ENCODE results near the gene MARCHF3.

The MARCHF3 gene

GRCh38 chr5:126978258-126978657 is 52.1 kb downstream of the MARCHF3 start:
- H3K4me3 ChIP-seq = no peak overlapping the region
- DNase-seq (ENCODE audit: low read depth, low spot score) = no peak
- H3K27ac ChIP-seq = no peak overlapping the region
- H3K9me3 ChIP-seq (ENCODE audit: low read depth, low read length) = no peaks in the 10 kb centered on the region
- no peak overlapping the region for H3K9ac ChIP-seq (ENCODE audit: insufficient read length)
- no peaks in the 10 kb centered on the region for H3K36me3 ChIP-seq (ENCODE audit: insufficient read depth, low read length)
- TF ChIP-seq EZH2 (IDR thresholded peaks at IDR 0.05) (no peak), FOXP2 (optimal IDR thresholded peaks at IDR 0.05; ENCODE audit: control extremely low read depth, extremely low read length, insufficient read depth) (no peak), POLR2AphosphoS5 (IDR thresholded peaks at IDR 0.05; ENCODE audit: borderline replicate concordance, low read depth, low read length) (no peak)

DNA sequence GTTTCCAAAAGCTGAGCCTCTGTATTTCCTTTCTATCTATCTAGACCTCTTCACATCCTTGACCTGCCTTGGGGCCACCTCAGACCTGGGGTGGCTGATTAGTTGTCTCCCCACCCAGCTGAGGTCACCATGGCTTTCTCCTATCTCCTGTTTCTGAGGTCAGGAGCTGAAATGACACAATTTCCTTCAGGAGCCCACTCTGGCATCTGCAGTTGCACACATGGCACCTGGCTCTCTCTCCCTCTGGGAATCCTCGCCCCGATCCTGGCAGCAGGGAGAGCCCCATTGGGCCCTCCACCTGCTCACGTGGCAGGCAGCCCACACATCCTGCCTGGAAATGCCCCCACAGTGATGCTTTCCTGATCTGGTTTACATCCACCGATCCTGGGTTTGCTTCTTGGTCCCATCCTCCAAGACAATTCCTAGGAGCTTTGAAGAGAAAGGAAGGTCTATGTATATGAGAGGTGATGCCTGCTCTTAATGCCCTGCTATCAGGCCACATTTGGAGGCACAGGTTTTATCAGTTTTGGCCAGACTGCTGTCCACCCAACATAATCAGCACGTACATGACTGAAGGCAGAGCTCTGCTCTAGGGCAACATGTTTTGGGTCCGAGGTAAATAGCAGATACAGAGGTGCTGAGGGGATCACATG is 53.7 kb downstream of the MARCHF3 start:
- no peaks in the 10 kb centered on the region for H3K36me3 ChIP-seq (ENCODE audit: insufficient read depth, low read length)
- no peak overlapping the region for H3K4me3 ChIP-seq
- no peak overlapping the region for H3K9ac ChIP-seq (ENCODE audit: insufficient read length)
- no peak overlapping the region for H3K27ac ChIP-seq
- no peak for DNase-seq (ENCODE audit: low read depth, low spot score)
- TF ChIP-seq FOXP2 (optimal IDR thresholded peaks at IDR 0.05; ENCODE audit: control extremely low read depth, extremely low read length, insufficient read depth) (no peak), POLR2AphosphoS5 (IDR thresholded peaks at IDR 0.05; ENCODE audit: borderline replicate concordance, low read depth, low read length) (no peak), EZH2 (IDR thresholded peaks at IDR 0.05) (no peak)
- H3K9me3 ChIP-seq (ENCODE audit: low read depth, low read length) = no peaks in the 10 kb centered on the region

- Histone ChIP-seq H3K4me3 (no peak overlapping the region), H3K36me3 (ENCODE audit: insufficient read depth, low read length) (no peaks in the 10 kb centered on the region), H3K9ac (ENCODE audit: insufficient read length) (no peak overlapping the region), H3K27ac (no peak overlapping the region), H3K9me3 (ENCODE audit: low read depth, low read length) (no peaks in the 10 kb centered on the region)
- DNase-seq (ENCODE audit: low read depth, low spot score) = no peak
- no peak for TF ChIP-seq POLR2AphosphoS5 (IDR thresholded peaks at IDR 0.05; ENCODE audit: borderline replicate concordance, low read depth, low read length)
- TF ChIP-seq EZH2 (IDR thresholded peaks at IDR 0.05) = no peak
- TF ChIP-seq FOXP2 (optimal IDR thresholded peaks at IDR 0.05; ENCODE audit: control extremely low read depth, extremely low read length, insufficient read depth) = no peak
Measured at GRCh38 chr5:126975796-126976195, 54.6 kb downstream of the MARCHF3 start.

GRCh38 chr5:126973193-126973592 is 57.2 kb downstream of the MARCHF3 start:
- H3K27ac ChIP-seq = no peak overlapping the region
- H3K36me3 ChIP-seq (ENCODE audit: insufficient read depth, low read length) = no peaks in the 10 kb centered on the region
- no peak for DNase-seq (ENCODE audit: low read depth, low spot score)
- no peak overlapping the region for H3K4me3 ChIP-seq
- H3K9ac ChIP-seq (ENCODE audit: insufficient read length) = no peak overlapping the region
- no peak for TF ChIP-seq POLR2AphosphoS5 (IDR thresholded peaks at IDR 0.05; ENCODE audit: borderline replicate concordance, low read depth, low read length)
- no peak for TF ChIP-seq FOXP2 (optimal IDR thresholded peaks at IDR 0.05; ENCODE audit: control extremely low read depth, extremely low read length, insufficient read depth)
- TF ChIP-seq EZH2 (IDR thresholded peaks at IDR 0.05) = no peak
- H3K9me3 ChIP-seq (ENCODE audit: low read depth, low read length) = no peaks in the 10 kb centered on the region

- Histone ChIP-seq H3K9me3 (ENCODE audit: low read depth, low read length) (no peaks in the 10 kb centered on the region), H3K36me3 (ENCODE audit: insufficient read depth, low read length) (no peaks in the 10 kb centered on the region), H3K27ac (no peak overlapping the region), H3K9ac (ENCODE audit: insufficient read length) (no peak overlapping the region), H3K4me3 (no peak overlapping the region)
- DNase-seq (ENCODE audit: low read depth, low spot score) = no peak
- TF ChIP-seq EZH2 (IDR thresholded peaks at IDR 0.05) (no peak), POLR2AphosphoS5 (IDR thresholded peaks at IDR 0.05; ENCODE audit: borderline replicate concordance, low read depth, low read length) (no peak), FOXP2 (optimal IDR thresholded peaks at IDR 0.05; ENCODE audit: control extremely low read depth, extremely low read length, insufficient read depth) (no peak)
Measured at GRCh38 chr5:126972062-126972895, 58.1 kb downstream of the MARCHF3 start.

GRCh38 chr5:126971455-126972031 is 58.8 kb downstream of the MARCHF3 start:
- no peak overlapping the region for H3K9ac ChIP-seq (ENCODE audit: insufficient read length)
- no peaks in the 10 kb centered on the region for H3K36me3 ChIP-seq (ENCODE audit: insufficient read depth, low read length)
- no peak overlapping the region for H3K4me3 ChIP-seq
- H3K9me3 ChIP-seq (ENCODE audit: low read depth, low read length) = no peaks in the 10 kb centered on the region
- no peak for DNase-seq (ENCODE audit: low read depth, low spot score)
- no peak overlapping the region for H3K27ac ChIP-seq
- TF ChIP-seq EZH2 (IDR thresholded peaks at IDR 0.05) (no peak), FOXP2 (optimal IDR thresholded peaks at IDR 0.05; ENCODE audit: control extremely low read depth, extremely low read length, insufficient read depth) (no peak), POLR2AphosphoS5 (IDR thresholded peaks at IDR 0.05; ENCODE audit: borderline replicate concordance, low read depth, low read length) (no peak)

GRCh38 chr5:126970517-126971017 is 59.8 kb downstream of the MARCHF3 start:
- TF ChIP-seq EZH2 (IDR thresholded peaks at IDR 0.05) (no peak), FOXP2 (optimal IDR thresholded peaks at IDR 0.05; ENCODE audit: control extremely low read depth, extremely low read length, insufficient read depth) (no peak), POLR2AphosphoS5 (IDR thresholded peaks at IDR 0.05; ENCODE audit: borderline replicate concordance, low read depth, low read length) (no peak)
- no peak overlapping the region for H3K27ac ChIP-seq
- DNase-seq (ENCODE audit: low read depth, low spot score) = no peak
- no peaks in the 10 kb centered on the region for H3K9me3 ChIP-seq (ENCODE audit: low read depth, low read length)
- H3K9ac ChIP-seq (ENCODE audit: insufficient read length) = no peak overlapping the region
- no peaks in the 10 kb centered on the region for H3K36me3 ChIP-seq (ENCODE audit: insufficient read depth, low read length)
- H3K4me3 ChIP-seq = no peak overlapping the region

DNA sequence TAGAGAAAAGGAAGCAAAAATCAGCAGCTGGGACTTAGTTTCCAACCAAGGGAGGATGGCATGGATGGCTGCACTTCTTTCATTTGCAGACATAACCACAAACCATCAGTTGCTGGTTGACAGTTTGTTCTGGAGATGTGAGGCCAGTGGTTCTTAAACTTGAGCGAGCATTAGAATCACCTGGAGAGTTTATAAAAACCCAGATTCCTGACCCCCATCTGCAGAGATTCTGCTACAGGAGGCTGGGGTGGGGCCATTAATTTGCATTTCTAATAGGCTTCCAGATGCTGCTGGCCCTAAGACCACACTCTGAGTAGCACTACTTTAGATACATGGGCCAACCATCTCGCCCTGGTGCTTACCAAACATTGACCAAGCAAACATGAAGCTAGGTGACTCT is 60.8 kb downstream of the MARCHF3 start:
- Histone ChIP-seq H3K9me3 (ENCODE audit: low read depth, low read length) (no peaks in the 10 kb centered on the region), H3K4me3 (no peak overlapping the region), H3K36me3 (ENCODE audit: insufficient read depth, low read length) (no peaks in the 10 kb centered on the region), H3K9ac (ENCODE audit: insufficient read length) (no peak overlapping the region), H3K27ac (no peak overlapping the region)
- no peak for TF ChIP-seq POLR2AphosphoS5 (IDR thresholded peaks at IDR 0.05; ENCODE audit: borderline replicate concordance, low read depth, low read length)
- TF ChIP-seq FOXP2 (optimal IDR thresholded peaks at IDR 0.05; ENCODE audit: control extremely low read depth, extremely low read length, insufficient read depth) = no peak
- TF ChIP-seq EZH2 (IDR thresholded peaks at IDR 0.05) = no peak
- DNase-seq (ENCODE audit: low read depth, low spot score) = no peak

All from SK-N-MC (cell line).